GM21619 (cell line): ENCODE results near the gene ATP2C2.
"Not testable (repeated sequence)": the region's sequence is repeated elsewhere in the genome, so short reads cannot be mapped to it uniquely, and the experiment has no call there.

ENCODE experiments used
- ATAC-seq: cut with Tn5 transposase; IDR thresholded peaks from one replicate; pipeline ENCODE4 v1.9.1; 2021; ENCODE audit not compliant: unreplicated experiment

ATP2C2 gene

GRCh38 chr16:84418056-84418849 is 49.9 kb downstream of the ATP2C2 start:
- ATAC-seq: no peak

DNA sequence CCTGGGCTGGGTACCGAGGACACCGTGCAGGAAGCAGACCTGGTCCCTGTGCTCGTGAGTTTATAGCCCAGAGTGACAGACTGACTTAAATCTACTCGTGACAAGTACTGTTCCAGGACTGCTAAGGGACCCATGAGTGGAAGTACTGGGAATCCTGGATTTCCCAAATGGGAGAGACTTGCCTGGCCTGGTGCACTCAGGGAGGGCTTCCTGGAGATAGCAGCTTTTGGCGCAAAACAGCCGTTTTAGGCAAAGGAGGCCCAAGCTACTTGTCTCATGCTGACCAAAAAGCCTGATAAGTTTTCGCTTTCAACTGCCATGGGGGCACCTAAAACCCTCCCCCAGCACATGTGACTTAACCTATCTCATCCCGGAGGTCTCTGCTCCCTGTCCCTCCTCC is 51.4 kb downstream of the ATP2C2 start:
- no peak for ATAC-seq

DNA sequence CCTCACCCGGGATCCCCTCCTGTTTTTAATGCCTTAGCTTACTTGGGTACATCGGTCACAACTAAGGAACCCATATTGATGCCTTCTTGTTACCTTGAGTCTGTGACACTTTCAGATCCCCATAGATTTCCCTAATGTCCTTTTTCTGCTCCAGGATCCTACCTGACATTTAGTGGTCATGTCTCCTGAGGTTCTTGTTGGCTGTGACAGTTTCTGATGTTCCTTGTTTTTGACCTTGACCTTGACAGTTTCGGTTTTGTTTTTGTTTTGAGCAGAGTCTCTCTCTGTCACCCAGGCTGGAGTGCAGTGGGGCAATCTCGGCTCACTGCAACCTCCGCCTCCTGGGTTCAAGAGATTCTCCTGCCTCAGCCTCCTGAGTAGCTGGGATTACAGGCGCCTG is 52.2 kb downstream of the ATP2C2 start:
- not testable (repeated sequence) for ATAC-seq

GRCh38 chr16:84421081-84421937 is 53.0 kb downstream of the ATP2C2 start:
- no peak for ATAC-seq

GRCh38 chr16:84421938-84422220 is 53.5 kb downstream of the ATP2C2 start:
- ATAC-seq: no peak

- ATAC-seq: no peak
These were observed 55.1 kb downstream of the ATP2C2 start for GRCh38 chr16:84423416-84423837.

DNA sequence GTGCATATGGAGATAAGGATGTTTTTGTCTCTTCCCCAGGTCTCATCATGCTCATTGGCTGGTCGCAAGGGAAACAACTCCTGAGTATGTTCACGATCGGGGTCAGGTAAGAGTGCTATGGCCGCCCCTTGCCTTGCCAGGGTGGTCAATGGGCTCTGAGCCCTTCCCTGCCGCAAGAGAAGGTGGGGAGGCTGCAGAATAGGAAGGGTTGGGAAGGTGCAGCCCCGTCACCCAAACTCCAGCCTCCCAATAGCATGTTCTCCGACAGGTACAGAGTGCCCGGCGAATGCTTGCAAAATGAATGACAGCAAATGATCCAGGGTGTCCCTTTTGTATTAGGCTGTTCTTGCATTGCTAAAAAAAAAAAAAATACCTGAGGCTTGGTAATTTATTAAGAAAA is 57.4 kb downstream of the ATP2C2 start:
- no peak for ATAC-seq

GRCh38 chr16:84426804-84427203 is 58.5 kb downstream of the ATP2C2 start:
- ATAC-seq: no peak

- no peak for ATAC-seq
These were observed 59.2 kb downstream of the ATP2C2 start for GRCh38 chr16:84427553-84427952.

DNA sequence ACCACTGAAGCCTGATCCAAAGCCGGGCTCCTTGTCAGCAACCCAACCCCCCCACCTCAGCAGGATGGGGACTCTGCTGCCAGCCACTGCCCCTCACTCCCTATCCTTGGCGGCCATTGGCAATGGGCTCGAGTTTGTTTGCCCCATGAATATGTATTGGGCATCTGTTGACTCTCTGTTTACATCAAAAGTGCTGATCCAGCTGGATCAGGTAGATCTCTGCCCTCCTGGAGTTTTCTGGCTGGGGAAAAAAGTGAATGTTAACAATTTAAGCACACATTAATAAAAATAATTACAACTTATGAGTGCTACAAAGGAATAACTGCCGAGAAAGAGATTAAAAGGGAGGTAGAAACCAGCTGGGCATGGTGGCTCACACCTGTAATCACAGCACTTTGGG is 62.5 kb downstream of the ATP2C2 start:
- ATAC-seq: no peak

GRCh38 chr16:84434800-84435199 is 66.5 kb downstream of the ATP2C2 start:
- ATAC-seq: no peak

- ATAC-seq: no peak
These were observed 67.9 kb downstream of the ATP2C2 start for GRCh38 chr16:84436196-84436595.

- ATAC-seq: no peak
These were observed 70.8 kb downstream of the ATP2C2 start for GRCh38 chr16:84438971-84439696.

DNA sequence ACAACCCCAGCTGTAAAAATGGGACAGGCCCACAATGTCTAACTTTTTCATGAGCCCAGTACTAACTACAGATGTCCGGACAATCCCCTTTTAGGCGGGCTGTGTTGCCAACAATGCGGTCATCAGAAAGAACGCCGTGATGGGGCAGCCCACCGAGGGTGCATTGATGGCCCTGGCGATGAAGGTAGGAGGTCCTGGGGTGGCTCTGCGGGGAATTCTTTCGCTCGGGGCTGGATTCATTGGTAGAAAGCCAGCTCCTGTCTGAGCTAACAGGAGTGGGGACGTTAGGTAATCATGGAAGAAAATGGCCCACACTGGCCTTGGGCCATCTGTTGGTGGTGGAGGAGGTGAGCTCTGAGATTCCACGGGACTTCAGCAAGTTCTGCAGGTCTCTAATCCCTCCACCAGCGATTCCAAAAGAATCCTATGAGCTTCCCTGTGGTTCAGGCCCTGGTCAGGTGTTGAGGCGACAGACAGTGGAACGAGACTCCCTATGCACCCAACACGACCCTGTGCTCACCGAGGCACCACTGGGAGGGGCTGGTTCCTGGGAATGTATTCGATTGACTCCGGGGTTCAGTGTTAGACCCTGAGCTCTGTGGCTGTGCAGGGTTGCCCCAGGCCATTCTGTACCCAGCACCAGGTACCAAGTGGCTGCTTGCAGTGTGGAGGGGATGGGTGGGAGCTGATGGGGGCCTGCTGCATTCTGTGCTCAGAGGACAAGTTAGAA is 74.2 kb downstream of the ATP2C2 start:
- no peak for ATAC-seq

- ATAC-seq: no peak
These were observed 74.9 kb downstream of the ATP2C2 start for GRCh38 chr16:84443166-84443802.

- ATAC-seq: no peak
These were observed 76.1 kb downstream of the ATP2C2 start for GRCh38 chr16:84444476-84444875.

DNA sequence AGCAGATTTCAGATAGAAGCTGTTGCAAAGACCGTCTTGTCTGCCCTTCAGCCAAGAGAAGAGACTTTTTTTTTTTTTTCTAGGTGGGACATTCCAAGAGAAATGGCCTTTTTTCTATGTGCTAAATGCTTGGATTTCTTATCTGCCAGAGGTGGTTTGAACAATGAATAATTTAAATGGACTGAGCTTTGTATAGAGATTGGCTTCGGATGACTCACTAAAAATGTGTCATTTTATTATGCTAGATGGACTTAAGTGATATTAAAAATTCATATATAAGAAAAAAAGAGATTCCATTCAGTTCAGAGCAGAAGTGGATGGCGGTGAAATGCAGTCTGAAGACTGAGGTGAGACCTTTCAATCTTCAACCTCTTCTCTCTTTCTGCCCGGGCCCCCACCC is 77.7 kb downstream of the ATP2C2 start:
- no peak for ATAC-seq

DNA sequence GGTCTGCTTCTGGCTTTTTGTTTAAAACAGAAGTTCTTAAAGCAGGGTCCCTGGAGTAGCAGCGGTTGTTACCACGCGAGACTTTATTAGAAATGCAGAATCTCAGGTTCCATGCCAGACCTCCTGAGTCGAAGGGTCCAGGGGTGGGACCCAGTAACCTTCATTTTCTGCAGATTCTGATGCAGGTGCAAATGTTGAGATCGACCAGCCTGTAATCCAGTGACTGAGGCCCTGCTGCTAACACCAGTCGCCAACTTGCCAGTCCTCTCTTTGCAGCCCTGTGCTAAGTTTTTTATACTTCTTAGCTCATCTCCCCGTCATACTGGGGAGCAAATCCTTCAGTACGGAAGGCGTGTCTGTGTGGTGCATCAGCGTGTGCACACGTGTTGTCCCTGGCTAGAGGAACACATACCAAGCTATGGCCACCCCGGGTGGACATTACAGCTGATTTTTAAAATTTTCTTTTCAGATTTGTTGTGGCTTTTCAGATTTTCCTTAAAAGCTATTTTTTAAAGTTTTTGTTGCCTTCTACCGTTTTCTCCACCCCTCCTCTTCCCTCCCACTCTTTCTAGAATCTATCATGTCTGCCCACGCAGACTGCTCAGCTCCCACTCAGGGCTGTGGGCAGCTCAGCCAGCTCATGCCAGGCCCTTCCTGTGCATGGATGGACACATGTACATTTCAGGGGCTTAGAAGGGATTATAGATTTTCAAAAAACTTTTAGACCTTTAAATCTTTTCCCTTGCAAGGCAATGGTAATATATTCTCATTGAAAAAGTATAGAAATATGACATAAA is 78.5 kb downstream of the ATP2C2 start:
- ATAC-seq: no peak

GRCh38 chr16:84448444-84448843 is 80.1 kb downstream of the ATP2C2 start:
- no peak for ATAC-seq
